WTC11 (cell line): Measurements from ENCODE around the gene ELF5. TPM values are rescaled to one million over a fixed set of nuclear protein-coding genes. Genes with fewer than 3 reads are reported as not detected.

Source experiments
- ATAC-seq: fragments of 200-7000 bp; cut with Tn5 transposase; 2 replicates; pipeline ENCODE4 v1.10.0; 2021; ENCODE audit warnings: mild to moderate bottlenecking, moderate library complexity
- CTCF ChIA-PET: fragments of 300-600 bp; sonication (Branson Sonifier 250); formaldehyde crosslinking; loops from one replicate; lab custom pipeline; 2021; ENCODE audit warnings: antibody characterized with exemption; lab: Charles Lee
- POLR2A ChIA-PET: fragments of 350-600 bp; sonication (Branson Sonifier 250); formaldehyde crosslinking; loops from one replicate; lab custom pipeline; 2021; ENCODE audit warnings: antibody characterized with exemption; lab: Charles Lee
- DNase-seq: peaks from one replicate; pipeline ENCODE4 v3.0.0; 2021; ENCODE audit warnings: low spot score
- H3K27ac Mint-ChIP-seq: 2 replicates; pipeline ENCODE4 v1.8.0; 2021; ENCODE audit warnings: mixed read lengths
- H3K27me3 Mint-ChIP-seq: 2 replicates; pipeline ENCODE4 v1.8.0; 2021; ENCODE audit warnings: low read depth, mild to moderate bottlenecking, moderate library complexity, mixed read lengths
- H3K36me3 Mint-ChIP-seq: 2 replicates; pipeline ENCODE4 v1.8.0; 2021; ENCODE audit warnings: mixed read lengths
- H3K4me1 Mint-ChIP-seq: 2 replicates; pipeline ENCODE4 v1.8.0; 2022; ENCODE audit warnings: mixed read lengths
- H3K4me3 Mint-ChIP-seq: 2 replicates; pipeline ENCODE4 v1.8.0; 2021; ENCODE audit warnings: mild to moderate bottlenecking, moderate library complexity, mixed read lengths
- H3K9me3 Mint-ChIP-seq: 2 replicates; pipeline ENCODE4 v1.8.0; 2021; ENCODE audit warnings: mixed read lengths
- GTF2I ChIP-seq: fragments of 250-450 bp; sonication (Bioruptor Pico); conservative IDR thresholded peaks from 2 replicates; pipeline ENCODE4 v1.4.0; 2021; ENCODE audit warnings: mild to moderate bottlenecking
- KAT7 ChIP-seq: sonication (generic); formaldehyde crosslinking; IDR thresholded peaks from 2 replicates; pipeline ENCODE4 v1.8.1; 2023; ENCODE audit warnings: missing genetic modification reagents, mild to moderate bottlenecking, borderline replicate concordance
- MYBL2 ChIP-seq: sonication (generic); formaldehyde crosslinking; IDR thresholded peaks from 2 replicates; pipeline ENCODE4 v1.8.1; 2023; ENCODE audit warnings: mild to moderate bottlenecking, moderate library complexity, missing genetic modification reagents
- RORB ChIP-seq: fragments of 250-450 bp; sonication (Bioruptor Pico); IDR thresholded peaks from 2 replicates; pipeline ENCODE4 v1.9.0; 2021; ENCODE audit warnings: mild to moderate bottlenecking
- SP1 ChIP-seq: sonication (generic); formaldehyde crosslinking; conservative IDR thresholded peaks from 2 replicates; pipeline ENCODE4 v1.8.1; 2022; ENCODE audit warnings: missing genetic modification reagents
- TCF7 ChIP-seq: sonication (generic); formaldehyde crosslinking; IDR thresholded peaks from 2 replicates; pipeline ENCODE4 v1.8.0; 2022; ENCODE audit warnings: mild to moderate bottlenecking, low read depth, missing genetic modification reagents, moderate library complexity
- ZNF263 ChIP-seq: sonication (generic); formaldehyde crosslinking; IDR thresholded peaks from 2 replicates; pipeline ENCODE4 v1.8.1; 2022; ENCODE audit warnings: low read depth, mild to moderate bottlenecking, moderate library complexity, missing genetic modification reagents
- ZNF317 ChIP-seq: sonication (generic); formaldehyde crosslinking; IDR thresholded peaks from 2 replicates; pipeline ENCODE4 v1.8.1; 2023; ENCODE audit warnings: low read depth, mild to moderate bottlenecking, moderate library complexity, missing genetic modification reagents, borderline replicate concordance
- total RNA-seq: library from RNA; stranded (reverse); gene quantifications from 3 replicates; pipeline ENCODE4 v1.2.3, GENCODE V29; 2021
- TF ChIP-seq, protein P1 (sequence below): sonication (generic); formaldehyde crosslinking; IDR thresholded peaks from 2 replicates; pipeline ENCODE4 v1.8.1; 2022; ENCODE audit warnings: low read depth, mild to moderate bottlenecking, moderate library complexity, missing genetic modification reagents, borderline replicate concordance
- TF ChIP-seq, protein P2 (sequence below): sonication (generic); formaldehyde crosslinking; IDR thresholded peaks from 2 replicates; pipeline ENCODE4 v1.8.1; 2022; ENCODE audit warnings: mild to moderate bottlenecking, missing genetic modification reagents, moderate library complexity, borderline replicate concordance
- TF ChIP-seq, protein P3 (sequence below): fragments of 200-600 bp; IDR thresholded peaks from 2 replicates; pipeline ENCODE4 v1.8.0; 2022; ENCODE audit warnings: antibody characterized with exemption
- TF ChIP-seq, protein P4 (sequence below): sonication (generic); formaldehyde crosslinking; IDR thresholded peaks from 2 replicates; pipeline ENCODE4 v1.8.0; 2023; ENCODE audit warnings: mild to moderate bottlenecking, missing genetic modification reagents
- TF ChIP-seq, protein P5 (sequence below): sonication (generic); formaldehyde crosslinking; IDR thresholded peaks from 2 replicates; pipeline ENCODE4 v1.8.1; 2022; ENCODE audit warnings: low read depth, missing genetic modification reagents, borderline replicate concordance
- TF ChIP-seq, protein P6 (sequence below): sonication (generic); formaldehyde crosslinking; IDR thresholded peaks from 2 replicates; pipeline ENCODE4 v1.8.1; 2023; ENCODE audit warnings: mild to moderate bottlenecking, moderate library complexity, missing genetic modification reagents

The ELF5 gene
- total RNA-seq, 1 experiment from 2014 or later: not detected

DNA sequence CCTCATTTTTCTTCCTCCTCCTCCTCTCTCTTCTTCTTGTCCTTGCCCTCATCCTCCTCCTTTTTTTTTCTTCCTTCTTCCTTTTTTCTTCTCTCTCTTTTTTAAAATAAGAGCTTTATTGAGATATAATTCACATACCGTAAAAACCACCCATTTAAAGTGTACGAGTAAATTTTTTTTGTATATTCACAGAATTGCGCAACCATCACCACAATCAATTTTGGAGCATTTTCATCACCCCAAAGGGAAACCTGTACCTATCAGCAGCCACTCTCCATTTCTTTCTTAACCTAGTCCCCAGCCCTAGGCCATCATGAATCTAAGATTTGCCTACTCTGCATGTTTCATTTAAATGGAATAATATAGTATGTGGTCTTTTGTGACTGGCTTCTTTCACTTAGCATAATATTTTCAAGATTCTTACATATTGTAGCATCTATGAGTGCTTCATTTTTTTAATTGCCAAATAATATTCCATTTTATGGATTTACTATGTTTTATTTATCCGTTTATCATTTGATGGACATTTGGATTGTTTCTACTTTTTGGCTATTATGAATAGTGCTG, 39.9 kb downstream of the ELF5 start (continued):
- TF ChIP-seq, protein P1, sequence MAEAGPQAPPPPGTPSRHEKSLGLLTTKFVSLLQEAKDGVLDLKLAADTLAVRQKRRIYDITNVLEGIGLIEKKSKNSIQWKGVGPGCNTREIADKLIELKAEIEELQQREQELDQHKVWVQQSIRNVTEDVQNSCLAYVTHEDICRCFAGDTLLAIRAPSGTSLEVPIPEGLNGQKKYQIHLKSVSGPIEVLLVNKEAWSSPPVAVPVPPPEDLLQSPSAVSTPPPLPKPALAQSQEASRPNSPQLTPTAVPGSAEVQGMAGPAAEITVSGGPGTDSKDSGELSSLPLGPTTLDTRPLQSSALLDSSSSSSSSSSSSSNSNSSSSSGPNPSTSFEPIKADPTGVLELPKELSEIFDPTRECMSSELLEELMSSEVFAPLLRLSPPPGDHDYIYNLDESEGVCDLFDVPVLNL (CRISPR knock-in tag): no peak
- TF ChIP-seq GTF2I (CRISPR knock-in tag) (no peak), RORB (no peak), ZNF263 (CRISPR knock-in tag) (no peak)
- TF ChIP-seq, protein P2, sequence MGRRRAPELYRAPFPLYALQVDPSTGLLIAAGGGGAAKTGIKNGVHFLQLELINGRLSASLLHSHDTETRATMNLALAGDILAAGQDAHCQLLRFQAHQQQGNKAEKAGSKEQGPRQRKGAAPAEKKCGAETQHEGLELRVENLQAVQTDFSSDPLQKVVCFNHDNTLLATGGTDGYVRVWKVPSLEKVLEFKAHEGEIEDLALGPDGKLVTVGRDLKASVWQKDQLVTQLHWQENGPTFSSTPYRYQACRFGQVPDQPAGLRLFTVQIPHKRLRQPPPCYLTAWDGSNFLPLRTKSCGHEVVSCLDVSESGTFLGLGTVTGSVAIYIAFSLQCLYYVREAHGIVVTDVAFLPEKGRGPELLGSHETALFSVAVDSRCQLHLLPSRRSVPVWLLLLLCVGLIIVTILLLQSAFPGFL (CRISPR knock-in tag): no peak

DNA sequence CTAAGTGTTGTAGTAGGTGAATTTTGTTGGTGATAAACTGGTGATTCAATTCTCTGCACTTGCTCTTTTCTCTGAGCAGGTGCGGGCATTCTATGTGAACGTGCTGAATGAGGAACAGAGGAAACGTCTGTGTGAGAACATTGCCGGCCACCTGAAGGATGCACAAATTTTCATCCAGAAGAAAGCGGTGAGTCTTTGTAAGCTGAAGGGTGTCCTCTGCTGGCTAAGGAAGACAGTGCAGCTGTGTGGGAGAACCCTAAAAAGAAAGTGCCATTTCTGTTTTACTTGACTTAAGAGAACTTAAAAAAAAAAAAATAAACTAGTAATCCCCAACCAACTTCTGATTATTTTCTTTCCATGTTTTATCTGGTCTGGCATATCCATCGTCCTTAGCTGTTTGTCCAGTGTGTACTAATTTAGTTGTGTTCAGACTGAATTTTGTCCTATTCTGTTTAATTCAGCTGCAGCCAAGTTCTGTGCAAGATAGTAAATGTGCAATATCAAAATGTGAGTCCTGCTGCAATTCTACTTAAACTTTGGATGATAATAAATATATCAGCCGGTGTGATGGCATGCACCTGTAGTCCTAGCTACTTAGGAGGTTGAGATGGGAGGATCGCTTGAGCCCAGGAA, 45.3 kb downstream of the ELF5 start:
- H3K27ac Mint-ChIP-seq: no peak overlapping the region
- ATAC-seq (peak; percentile 71), DNase-seq (peak; percentile 38)
- TF ChIP-seq SP1 (CRISPR knock-in tag): no peak
- TF ChIP-seq KAT7 (CRISPR knock-in tag): no peak
- TF ChIP-seq, protein P3, sequence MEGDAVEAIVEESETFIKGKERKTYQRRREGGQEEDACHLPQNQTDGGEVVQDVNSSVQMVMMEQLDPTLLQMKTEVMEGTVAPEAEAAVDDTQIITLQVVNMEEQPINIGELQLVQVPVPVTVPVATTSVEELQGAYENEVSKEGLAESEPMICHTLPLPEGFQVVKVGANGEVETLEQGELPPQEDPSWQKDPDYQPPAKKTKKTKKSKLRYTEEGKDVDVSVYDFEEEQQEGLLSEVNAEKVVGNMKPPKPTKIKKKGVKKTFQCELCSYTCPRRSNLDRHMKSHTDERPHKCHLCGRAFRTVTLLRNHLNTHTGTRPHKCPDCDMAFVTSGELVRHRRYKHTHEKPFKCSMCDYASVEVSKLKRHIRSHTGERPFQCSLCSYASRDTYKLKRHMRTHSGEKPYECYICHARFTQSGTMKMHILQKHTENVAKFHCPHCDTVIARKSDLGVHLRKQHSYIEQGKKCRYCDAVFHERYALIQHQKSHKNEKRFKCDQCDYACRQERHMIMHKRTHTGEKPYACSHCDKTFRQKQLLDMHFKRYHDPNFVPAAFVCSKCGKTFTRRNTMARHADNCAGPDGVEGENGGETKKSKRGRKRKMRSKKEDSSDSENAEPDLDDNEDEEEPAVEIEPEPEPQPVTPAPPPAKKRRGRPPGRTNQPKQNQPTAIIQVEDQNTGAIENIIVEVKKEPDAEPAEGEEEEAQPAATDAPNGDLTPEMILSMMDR: peak; percentile 47; the same call in 1 of the 2 replicates
- peaks cover 20% of the 10 kb centered on the region for H3K9me3 Mint-ChIP-seq
- CTCF ChIA-PET: interaction anchor here (0.9 to 2.9 kb wide), 13 partner anchors 10 to 318 kb away, joined by 3 to 14 read pairs (median 4); no protein-coding TSS in a partner anchor
- POLR2A ChIA-PET: no interaction called here
- H3K4me3 Mint-ChIP-seq: no peak overlapping the region
- H3K4me1 Mint-ChIP-seq: no peaks in the 10 kb centered on the region
- no peaks in the 10 kb centered on the region for H3K27me3 Mint-ChIP-seq
- peaks cover 55% of the 10 kb centered on the region for H3K36me3 Mint-ChIP-seq

DNA sequence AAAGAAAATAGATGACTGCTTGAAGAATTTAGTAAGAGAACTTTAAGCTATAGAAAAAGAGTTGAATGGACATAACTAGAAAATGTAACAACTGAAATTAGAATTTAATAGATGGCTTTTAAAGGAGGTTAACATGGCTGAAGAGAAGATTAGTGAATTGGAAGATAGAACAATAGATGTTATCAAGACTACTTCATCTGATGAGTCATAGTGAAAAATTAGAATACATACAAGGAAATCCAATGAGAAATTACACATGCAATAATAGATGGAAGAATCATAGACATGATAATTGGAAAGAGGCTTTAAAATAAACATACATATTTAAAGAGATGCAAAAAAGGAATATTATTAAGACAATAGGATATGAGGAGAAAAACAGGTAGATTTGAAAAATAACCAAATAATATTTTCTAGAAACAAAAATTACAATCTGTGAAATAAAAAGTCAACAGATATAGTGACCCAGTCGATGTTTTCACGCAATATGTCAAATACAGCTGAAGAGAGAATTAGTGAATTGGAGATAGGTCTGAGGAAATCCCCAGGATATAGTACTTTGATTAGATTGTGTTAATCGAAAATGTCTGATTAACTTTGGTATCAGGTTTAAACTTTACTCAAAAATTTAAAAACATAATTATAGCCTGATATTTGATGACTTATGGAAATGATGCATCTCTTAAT, 46.6 kb downstream of the ELF5 start:
- Mint-ChIP-seq H3K9me3 (peaks cover 20% of the 10 kb centered on the region), H3K4me3 (no peak overlapping the region), H3K36me3 (peaks cover 52% of the 10 kb centered on the region), H3K27ac (no peak overlapping the region), H3K4me1 (no peaks in the 10 kb centered on the region), H3K27me3 (no peaks in the 10 kb centered on the region)
- CTCF ChIA-PET: interaction anchor here (0.6 to 2.9 kb wide), 5 partner anchors 49 to 317 kb away, joined by 3 to 14 read pairs (median 4); no protein-coding TSS in a partner anchor
- DNase-seq (no peak), ATAC-seq (no peak)
- TF ChIP-seq TCF7 (no peak), GTF2I (CRISPR knock-in tag) (peak; percentile 28; the same call in 1 of the 2 replicates), ZNF317 (CRISPR knock-in tag) (no peak)
- POLR2A ChIA-PET: no interaction called here

DNA sequence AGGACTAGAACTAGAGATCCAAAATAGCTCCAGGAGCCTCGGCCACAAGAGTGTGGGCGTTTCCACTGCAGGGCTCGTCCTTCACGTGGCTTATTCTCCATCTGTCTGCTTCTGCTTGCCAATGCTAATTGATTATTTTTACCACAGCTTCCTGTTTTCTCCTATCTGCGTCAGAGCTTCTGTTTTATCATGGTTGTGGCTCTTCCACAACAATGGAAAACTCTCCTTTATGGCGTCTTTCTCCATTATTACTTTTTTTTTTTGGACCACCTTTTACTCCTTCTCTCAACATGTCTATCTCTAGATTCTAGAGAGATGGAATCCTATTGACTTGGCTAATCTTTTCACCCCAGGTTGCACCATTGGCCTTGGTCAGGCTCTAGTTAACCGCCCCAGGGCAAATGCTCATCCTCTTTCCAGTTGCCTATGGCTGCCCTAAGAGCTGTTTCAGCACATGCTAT, 49.0 kb downstream of the ELF5 start:
- ATAC-seq: no peak
- no peaks in the 10 kb centered on the region for H3K27me3 Mint-ChIP-seq
- peaks cover 20% of the 10 kb centered on the region for H3K9me3 Mint-ChIP-seq
- H3K4me1 Mint-ChIP-seq: no peaks in the 10 kb centered on the region
- POLR2A ChIA-PET: no interaction called here
- CTCF ChIA-PET: interaction anchor here (1.3 to 2.2 kb wide), 3 partner anchors 28 to 290 kb away, joined by 4 to 8 read pairs (median 5); no protein-coding TSS in a partner anchor
- H3K36me3 Mint-ChIP-seq: peaks cover 45% of the 10 kb centered on the region
- DNase-seq: no peak
- H3K4me3 Mint-ChIP-seq: no peak overlapping the region
- no peak overlapping the region for H3K27ac Mint-ChIP-seq
- TF ChIP-seq, protein P4, sequence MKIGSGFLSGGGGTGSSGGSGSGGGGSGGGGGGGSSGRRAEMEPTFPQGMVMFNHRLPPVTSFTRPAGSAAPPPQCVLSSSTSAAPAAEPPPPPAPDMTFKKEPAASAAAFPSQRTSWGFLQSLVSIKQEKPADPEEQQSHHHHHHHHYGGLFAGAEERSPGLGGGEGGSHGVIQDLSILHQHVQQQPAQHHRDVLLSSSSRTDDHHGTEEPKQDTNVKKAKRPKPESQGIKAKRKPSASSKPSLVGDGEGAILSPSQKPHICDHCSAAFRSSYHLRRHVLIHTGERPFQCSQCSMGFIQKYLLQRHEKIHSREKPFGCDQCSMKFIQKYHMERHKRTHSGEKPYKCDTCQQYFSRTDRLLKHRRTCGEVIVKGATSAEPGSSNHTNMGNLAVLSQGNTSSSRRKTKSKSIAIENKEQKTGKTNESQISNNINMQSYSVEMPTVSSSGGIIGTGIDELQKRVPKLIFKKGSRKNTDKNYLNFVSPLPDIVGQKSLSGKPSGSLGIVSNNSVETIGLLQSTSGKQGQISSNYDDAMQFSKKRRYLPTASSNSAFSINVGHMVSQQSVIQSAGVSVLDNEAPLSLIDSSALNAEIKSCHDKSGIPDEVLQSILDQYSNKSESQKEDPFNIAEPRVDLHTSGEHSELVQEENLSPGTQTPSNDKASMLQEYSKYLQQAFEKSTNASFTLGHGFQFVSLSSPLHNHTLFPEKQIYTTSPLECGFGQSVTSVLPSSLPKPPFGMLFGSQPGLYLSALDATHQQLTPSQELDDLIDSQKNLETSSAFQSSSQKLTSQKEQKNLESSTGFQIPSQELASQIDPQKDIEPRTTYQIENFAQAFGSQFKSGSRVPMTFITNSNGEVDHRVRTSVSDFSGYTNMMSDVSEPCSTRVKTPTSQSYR: no peak
- TF ChIP-seq, protein P5, sequence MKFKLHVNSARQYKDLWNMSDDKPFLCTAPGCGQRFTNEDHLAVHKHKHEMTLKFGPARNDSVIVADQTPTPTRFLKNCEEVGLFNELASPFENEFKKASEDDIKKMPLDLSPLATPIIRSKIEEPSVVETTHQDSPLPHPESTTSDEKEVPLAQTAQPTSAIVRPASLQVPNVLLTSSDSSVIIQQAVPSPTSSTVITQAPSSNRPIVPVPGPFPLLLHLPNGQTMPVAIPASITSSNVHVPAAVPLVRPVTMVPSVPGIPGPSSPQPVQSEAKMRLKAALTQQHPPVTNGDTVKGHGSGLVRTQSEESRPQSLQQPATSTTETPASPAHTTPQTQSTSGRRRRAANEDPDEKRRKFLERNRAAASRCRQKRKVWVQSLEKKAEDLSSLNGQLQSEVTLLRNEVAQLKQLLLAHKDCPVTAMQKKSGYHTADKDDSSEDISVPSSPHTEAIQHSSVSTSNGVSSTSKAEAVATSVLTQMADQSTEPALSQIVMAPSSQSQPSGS: no peak
- TF ChIP-seq ZNF317 (CRISPR knock-in tag) (no peak), SP1 (CRISPR knock-in tag) (no peak), KAT7 (CRISPR knock-in tag) (no peak), MYBL2 (CRISPR knock-in tag) (no peak)
- TF ChIP-seq, protein P6, sequence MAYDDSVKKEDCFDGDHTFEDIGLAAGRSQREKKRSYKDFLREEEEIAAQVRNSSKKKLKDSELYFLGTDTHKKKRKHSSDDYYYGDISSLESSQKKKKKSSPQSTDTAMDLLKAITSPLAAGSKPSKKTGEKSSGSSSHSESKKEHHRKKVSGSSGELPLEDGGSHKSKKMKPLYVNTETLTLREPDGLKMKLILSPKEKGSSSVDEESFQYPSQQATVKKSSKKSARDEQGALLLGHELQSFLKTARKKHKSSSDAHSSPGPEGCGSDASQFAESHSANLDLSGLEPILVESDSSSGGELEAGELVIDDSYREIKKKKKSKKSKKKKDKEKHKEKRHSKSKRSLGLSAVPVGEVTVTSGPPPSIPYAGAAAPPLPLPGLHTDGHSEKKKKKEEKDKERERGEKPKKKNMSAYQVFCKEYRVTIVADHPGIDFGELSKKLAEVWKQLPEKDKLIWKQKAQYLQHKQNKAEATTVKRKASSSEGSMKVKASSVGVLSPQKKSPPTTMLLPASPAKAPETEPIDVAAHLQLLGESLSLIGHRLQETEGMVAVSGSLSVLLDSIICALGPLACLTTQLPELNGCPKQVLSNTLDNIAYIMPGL (CRISPR knock-in tag): no peak
